Thoracic aorta endothelial cell (primary cell): ENCODE results near the gene CEP55. TPM values are rescaled to one million over a fixed set of nuclear protein-coding genes. Genes with fewer than 3 reads are reported as not detected.

Experiments used
- small RNA-seq: library from RNA; depleted of rRNA; stranded (forward); fragments of <200 nt; gene quantifications from one replicate; pipeline ENCODE3, GENCODE V24; 2012
- total RNA-seq: library from RNA; depleted of rRNA; stranded (reverse); fragments of >200 nt; gene quantifications from 2 replicates; pipeline ENCODE4 v1.2.3, GENCODE V29; 2012

The CEP55 gene
- 84.8 and 124 TPM in 2 replicates for total RNA-seq

DNA sequence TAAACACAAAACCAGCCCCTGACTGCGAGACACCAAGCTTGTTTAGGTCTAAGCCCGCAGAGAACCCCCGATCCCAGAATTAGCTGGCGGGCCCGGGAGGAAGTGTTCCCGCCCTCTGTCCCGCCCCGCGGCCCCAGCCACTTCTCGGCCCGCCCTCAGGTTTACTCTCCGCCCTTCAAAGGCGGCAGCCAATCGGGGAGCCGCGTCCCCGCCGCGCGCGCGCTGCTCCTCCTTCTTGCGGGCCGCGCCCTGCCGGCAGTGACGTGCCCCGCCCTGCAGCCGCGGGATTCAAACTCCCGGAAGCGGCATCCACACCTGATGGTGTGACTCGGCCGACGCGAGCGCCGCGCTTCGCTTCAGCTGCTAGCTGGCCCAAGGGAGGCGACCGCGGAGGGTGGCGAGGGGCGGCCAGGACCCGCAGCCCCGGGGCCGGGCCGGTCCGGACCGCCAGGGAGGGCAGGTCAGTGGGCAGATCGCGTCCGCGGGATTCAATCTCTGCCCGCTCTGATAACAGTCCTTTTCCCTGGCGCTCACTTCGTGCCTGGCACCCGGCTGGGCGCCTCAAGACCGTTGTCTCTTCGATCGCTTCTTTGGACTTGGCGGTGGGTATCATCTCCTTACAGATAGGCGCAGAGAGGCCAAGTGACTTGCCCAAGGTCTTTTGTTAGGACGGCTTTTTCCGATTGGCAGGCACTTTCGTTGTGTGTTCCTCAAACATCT is at the start of gene CEP55:
TSS of gene CEP55 (plus strand) at position 291 of the 720 bp plus-strand sequence. CDS start 3,440 bp downstream, outside the sequence.

DNA sequence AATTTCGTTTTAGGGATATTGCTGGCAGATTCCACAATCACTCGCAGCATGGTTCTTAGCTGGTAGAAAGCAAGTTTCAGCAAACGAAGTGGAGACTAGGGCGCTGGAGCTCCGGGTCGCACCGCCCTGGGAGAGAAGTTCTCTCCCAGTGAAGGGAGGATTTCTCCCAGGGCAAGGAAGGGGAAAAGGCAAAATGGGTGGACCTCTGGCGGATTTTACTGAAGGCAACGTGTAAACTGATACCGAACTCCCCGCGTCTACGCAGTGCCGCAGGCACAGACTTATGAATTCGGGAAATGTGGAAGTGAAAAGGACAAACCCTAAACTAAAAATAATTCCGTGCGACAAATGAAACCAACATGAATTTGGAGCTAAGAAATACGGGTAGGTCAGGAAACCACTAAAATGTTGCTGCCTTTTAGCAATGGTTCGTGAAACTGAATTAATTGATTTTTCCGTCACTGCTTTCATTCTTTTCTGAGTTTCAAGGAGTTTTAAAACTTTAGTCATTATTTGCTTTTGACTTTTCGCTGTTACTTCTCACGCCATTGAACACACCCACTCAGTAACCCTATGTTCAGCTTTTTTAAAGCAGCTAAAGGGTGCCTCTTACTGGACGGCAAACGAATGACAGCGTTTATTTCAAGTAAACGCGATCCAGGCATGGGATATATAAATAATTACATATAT is 14.1 kb upstream of the CEP55 start, which contains the start of gene MYOF:
TSS of gene MYOF (minus strand) at position 190 of the 690 bp plus-strand sequence. CDS start at position 50, 140 bp downstream.

DNA sequence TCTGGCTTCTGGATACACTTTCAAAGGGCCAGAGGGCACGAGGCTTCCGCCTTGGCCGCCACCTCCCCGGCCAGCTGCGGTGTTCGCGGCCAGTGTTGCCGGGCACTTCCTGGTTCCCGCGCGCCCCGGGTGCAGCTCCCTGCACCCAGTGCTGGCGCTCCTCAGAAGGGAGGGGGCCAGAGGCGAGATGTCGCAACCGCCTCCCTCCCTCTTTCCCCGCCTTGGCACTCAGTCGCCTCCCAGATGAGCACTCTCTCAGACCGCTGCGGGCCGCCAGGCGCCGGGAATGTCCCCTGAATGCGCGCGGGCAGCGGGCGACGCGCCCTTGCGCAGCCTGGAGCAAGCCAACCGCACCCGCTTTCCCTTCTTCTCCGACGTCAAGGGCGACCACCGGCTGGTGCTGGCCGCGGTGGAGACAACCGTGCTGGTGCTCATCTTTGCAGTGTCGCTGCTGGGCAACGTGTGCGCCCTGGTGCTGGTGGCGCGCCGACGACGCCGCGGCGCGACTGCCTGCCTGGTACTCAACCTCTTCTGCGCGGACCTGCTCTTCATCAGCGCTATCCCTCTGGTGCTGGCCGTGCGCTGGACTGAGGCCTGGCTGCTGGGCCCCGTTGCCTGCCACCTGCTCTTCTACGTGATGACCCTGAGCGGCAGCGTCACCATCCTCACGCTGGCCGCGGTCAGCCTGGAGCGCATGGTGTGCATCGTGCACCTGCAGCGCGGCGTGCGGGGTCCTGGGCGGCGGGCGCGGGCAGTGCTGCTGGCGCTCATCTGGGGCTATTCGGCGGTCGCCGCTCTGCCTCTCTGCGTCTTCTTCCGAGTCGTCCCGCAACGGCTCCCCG is 70.2 kb downstream of the CEP55 start, which contains the start of gene FFAR4:
TSS of gene FFAR4 (plus strand) at position 231 of the 842 bp plus-strand sequence. CDS start at position 287, 56 bp downstream.

Small RNA genes lying within 50 kb of the gene (small RNA-seq; reads per million reads assigned to genes)
- gene RNA5SP323 = not detected

Other genes starting within 250 kb of the CEP55 start
- gene MYOF, start 14.3 kb upstream of the CEP55 start, total RNA-seq = 494 and 504 TPM in 2 replicates
- gene FFAR4, start 70.1 kb downstream of the CEP55 start, total RNA-seq = not detected in 2 replicates
- not detected in 2 replicates for gene RBP4, start 104.6 kb downstream of the CEP55 start, total RNA-seq
- not detected in 2 replicates for gene PDE6C, start 115.9 kb downstream of the CEP55 start, total RNA-seq
- gene FRA10AC1, start 206.0 kb downstream of the CEP55 start, total RNA-seq = 19.9 and 20.2 TPM in 2 replicates